H1 (cell line): ENCODE measurements around the gene DEAF1. TPM values are rescaled to one million over a fixed set of nuclear protein-coding genes. Genes with fewer than 3 reads are reported as not detected.
"Not testable (repeated sequence)": the region's sequence is repeated elsewhere in the genome, so short reads cannot be mapped to it uniquely, and the experiment has no call there.

ENCODE experiments used
- CTCF ChIA-PET: fragments of 300-600 bp; sonication (Branson Sonifier 250); formaldehyde crosslinking; loops from one replicate; lab custom pipeline; 2021; ENCODE audit not compliant: partially characterized antibody; lab: Charles Lee
- POLR2A ChIA-PET: fragments of 300-600 bp; sonication (Branson Sonifier 250); formaldehyde crosslinking; loops from one replicate; lab custom pipeline; 2021; ENCODE audit warnings: inconsistent platforms; ENCODE audit not compliant: partially characterized antibody; lab: Charles Lee
- DNase-seq, 2 experiments: peaks; one replicate each; pipeline versions ENCODE4 v3.0.0 to v3.0.0-alpha.2; 2010 to 2022; ENCODE audit warnings: low spot score in 2 of 2, low read depth in 1 of 2, mixed read lengths in 1 of 2
- FAIRE-seq: peaks from 2 replicates; lab custom pipeline; 2011; peaks lifted over from hg19 to GRCh38; lab: Jason Lieb, UNC
- H2AFZ ChIP-seq: 2 replicates; pipeline ENCODE4 v1.8.1; 2012; ENCODE audit warnings: low read length, inconsistent platforms
- H2AK5ac ChIP-seq: 2 replicates; pipeline ENCODE4 v1.6.1; 2013; ENCODE audit warnings: low read depth, low read length
- H2BK120ac ChIP-seq: replicated peaks from 2 replicates; pipeline ENCODE3; 2013; ENCODE audit warnings: low read depth, low read length, inconsistent platforms
- H2BK12ac ChIP-seq: 2 replicates; pipeline ENCODE4 v1.6.1; 2013; ENCODE audit warnings: low read depth, low read length
- H2BK15ac ChIP-seq: 2 replicates; pipeline ENCODE4 v1.6.1; 2013; ENCODE audit warnings: low read length
- H2BK20ac ChIP-seq: 2 replicates; pipeline ENCODE4 v1.6.1; 2013; ENCODE audit warnings: low read length
- H2BK5ac ChIP-seq: 2 replicates; pipeline ENCODE4 v1.6.1; 2013; ENCODE audit warnings: low read depth, low read length
- H3K14ac ChIP-seq: 2 replicates; pipeline ENCODE4 v1.6.1; 2013; ENCODE audit warnings: inconsistent platforms; ENCODE audit not compliant: insufficient read length
- H3K18ac ChIP-seq: 2 replicates; pipeline ENCODE4 v1.6.1; 2013; ENCODE audit warnings: low read length; ENCODE audit errors: extremely low read depth
- H3K23ac ChIP-seq: 2 replicates; pipeline ENCODE4 v1.6.1; 2013; ENCODE audit warnings: inconsistent platforms; ENCODE audit not compliant: insufficient read length
- H3K23me2 ChIP-seq: 2 replicates; pipeline ENCODE4 v1.6.1; 2013; ENCODE audit warnings: low read depth, low read length
- H3K27ac ChIP-seq: 2 replicates; pipeline ENCODE4 v1.6.1; 2011; ENCODE audit warnings: low read depth, low read length, inconsistent platforms
- H3K27me3 ChIP-seq, 4 experiments: replicated peaks in 1 of 4; 1 replicate in 1 of 4; 2 replicates in 3 of 4; pipeline versions ENCODE4 v1.6.1 to v1.8.1; 2011 to 2013; ENCODE audit warnings: low read length in 3 of 4, mild to moderate bottlenecking in 3 of 4, inconsistent platforms in 2 of 4, mixed read lengths in 2 of 4, moderate library complexity in 1 of 4; ENCODE audit not compliant: control insufficient read depth in 3 of 4, insufficient read depth in 3 of 4; ENCODE audit errors: extremely low read depth in 1 of 4
- H3K36me3 ChIP-seq, 4 experiments: 2 replicates each; pipeline versions ENCODE4 v1.6.1 to v1.8.1; 2011 to 2013; ENCODE audit warnings: mild to moderate bottlenecking in 4 of 4, low read length in 3 of 4, moderate library complexity in 2 of 4, control low read depth in 1 of 4, inconsistent platforms in 1 of 4; ENCODE audit not compliant: insufficient read depth in 4 of 4, control insufficient read depth in 2 of 4
- H3K4ac ChIP-seq: replicated peaks from 2 replicates; pipeline ENCODE3; 2013; ENCODE audit warnings: low read length, low read depth, mixed read lengths, inconsistent platforms; ENCODE audit not compliant: insufficient read length
- H3K4me1 ChIP-seq, 4 experiments: replicated peaks in 1 of 4; 1 replicate in 1 of 4; 2 replicates in 3 of 4; pipeline versions ENCODE4 v1.6.1 to v1.8.1; 2011 to 2013; ENCODE audit warnings: low read length in 3 of 4, inconsistent platforms in 2 of 4, mixed read lengths in 1 of 4; ENCODE audit not compliant: insufficient read depth in 4 of 4, control insufficient read depth in 3 of 4
- H3K4me2 ChIP-seq, 2 experiments: 2 replicates each; pipeline versions ENCODE4 v1.6.1 to v1.8.1; 2011 to 2013; ENCODE audit warnings: low read depth in 2 of 2, low read length in 2 of 2, control low read depth in 1 of 2, inconsistent platforms in 1 of 2, mild to moderate bottlenecking in 1 of 2; ENCODE audit not compliant: insufficient read depth in 1 of 2
- H3K4me3 ChIP-seq, 4 experiments: fragments of 200-600, 300-600 bp in 1 of 4; sonication (generic), shearing (Covaris generic), sonication (Bioruptor Twin) in 1 of 4; 2 replicates each; pipeline versions ENCODE4 v1.5.1 to v1.8.1; 2011 to 2016; ENCODE audit warnings: low read length in 4 of 4, low read depth in 3 of 4, control low read depth in 2 of 4, inconsistent platforms in 2 of 4, mild to moderate bottlenecking in 2 of 4, mixed read lengths in 1 of 4, moderate library complexity in 1 of 4; ENCODE audit not compliant: insufficient read depth in 2 of 4; ENCODE audit errors: extremely low read depth in 1 of 4
- H3K56ac ChIP-seq: replicated peaks from 2 replicates; pipeline ENCODE3; 2013; ENCODE audit warnings: low read depth, mild to moderate bottlenecking, mixed read lengths, low read length, inconsistent platforms; ENCODE audit not compliant: insufficient read length
- H3K79me1 ChIP-seq: 2 replicates; pipeline ENCODE4 v1.6.1; 2013; ENCODE audit warnings: low read depth, low read length, control low read depth
- H3K79me2 ChIP-seq, 2 experiments: 2 replicates each; pipeline versions ENCODE4 v1.6.1 to v1.8.1; 2012 to 2013; ENCODE audit warnings: low read length in 2 of 2, mild to moderate bottlenecking in 2 of 2, inconsistent platforms in 1 of 2; ENCODE audit not compliant: insufficient read depth in 2 of 2, control insufficient read depth in 1 of 2
- H3K9ac ChIP-seq, 4 experiments: replicated peaks in 1 of 4; 1 replicate in 1 of 4; 2 replicates in 3 of 4; pipeline versions ENCODE4 v1.6.1 to v1.8.1; 2011 to 2013; ENCODE audit warnings: low read depth in 3 of 4, low read length in 3 of 4, control low read depth in 2 of 4, mild to moderate bottlenecking in 2 of 4, moderate library complexity in 2 of 4, inconsistent platforms in 1 of 4; ENCODE audit errors: extremely low read depth in 1 of 4
- H3K9me3 ChIP-seq, 2 experiments: 2 replicates each; pipeline versions ENCODE4 v1.6.1 to v1.8.1; 2012 to 2013; ENCODE audit warnings: mild to moderate bottlenecking in 2 of 2, moderate library complexity in 2 of 2, control low read depth in 1 of 2, inconsistent platforms in 1 of 2, low read depth in 1 of 2, low read length in 1 of 2, mixed read lengths in 1 of 2; ENCODE audit not compliant: insufficient read depth in 2 of 2
- H4K20me1 ChIP-seq, 2 experiments: replicated peaks in 1 of 2; 2 replicates each; pipeline versions ENCODE3 to v1.8.1; 2011 to 2013; ENCODE audit warnings: inconsistent platforms in 2 of 2, low read length in 2 of 2, mild to moderate bottlenecking in 1 of 2; ENCODE audit not compliant: insufficient read depth in 2 of 2, control insufficient read depth in 1 of 2
- H4K5ac ChIP-seq: 2 replicates; pipeline ENCODE4 v1.6.1; 2013; ENCODE audit warnings: low read length, low read depth, mixed read lengths, inconsistent platforms; ENCODE audit not compliant: insufficient read length
- H4K8ac ChIP-seq: 2 replicates; pipeline ENCODE4 v1.8.0; 2013; ENCODE audit warnings: mild to moderate bottlenecking, moderate library complexity, low read length, inconsistent platforms; ENCODE audit not compliant: insufficient read depth; ENCODE audit errors: extremely low read depth
- H4K91ac ChIP-seq: replicated peaks from 2 replicates; pipeline ENCODE3; 2013; ENCODE audit warnings: low read length, mixed read lengths, inconsistent platforms; ENCODE audit not compliant: insufficient read length
- CEBPB ChIP-seq: IDR thresholded peaks from 2 replicates; pipeline ENCODE4 v1.6.1; 2012; ENCODE audit warnings: low read depth, low read length
- GTF2F1 ChIP-seq: IDR thresholded peaks from 2 replicates; pipeline ENCODE4 v1.6.1; 2012; ENCODE audit warnings: low read depth, low read length, improper control_type of control experiment, borderline replicate concordance
- KDM1A ChIP-seq: fragments of 200-600, 300-600 bp; sonication (generic); IDR thresholded peaks from 2 replicates; pipeline ENCODE4 v1.7.1; 2016; ENCODE audit warnings: mild to moderate bottlenecking, low read length, borderline replicate concordance
- MAFK ChIP-seq: IDR thresholded peaks from 2 replicates; pipeline ENCODE4 v1.6.1; 2012; ENCODE audit warnings: low read depth, mild to moderate bottlenecking, improper control_type of control experiment, low read length
- POU5F1 ChIP-seq: IDR thresholded peaks from 2 replicates; pipeline ENCODE4 v1.6.1; 2011; ENCODE audit warnings: low read depth, mild to moderate bottlenecking, low read length, moderate library complexity
- RAD21 ChIP-seq, 2 experiments: IDR thresholded peaks in 1 of 2; conservative IDR thresholded peaks in 1 of 2; 2 replicates each; pipeline ENCODE4 v1.6.1; 2011; ENCODE audit warnings: low read depth in 2 of 2, low read length in 2 of 2, improper control_type of control experiment in 1 of 2, inconsistent platforms in 1 of 2, mild to moderate bottlenecking in 1 of 2, moderate library complexity in 1 of 2
- ZNF274 ChIP-seq: IDR thresholded peaks from 2 replicates; pipeline ENCODE4 v1.7.0; 2012; ENCODE audit warnings: low read length, borderline replicate concordance; ENCODE audit errors: extremely low read depth
- WGBS, 2 experiments: shearing (Covaris generic) in 1 of 2; methylation state at CpG; one replicate each; pipeline versions ENCODE4 v1.1.6 to v1.1.7; 2013 to 2015; ENCODE audit warnings: low lambda C conversion rate in 2 of 2, mixed read lengths in 2 of 2, inconsistent platforms in 1 of 2, low coverage in 1 of 2, missing lambda C conversion rate in 1 of 2; ENCODE audit not compliant: insufficient replicate concordance in 2 of 2, insufficient coverage in 1 of 2, insufficient read length in 1 of 2; ENCODE audit errors: extremely low coverage in 1 of 2, missing lambda C conversion rate in 1 of 2; 5-methylcytosine and 5-hydroxymethylcytosine counted together
- polyA plus RNA-seq, 7 experiments: library from polyadenylated mRNA; depleted of rRNA in 3 of 7; stranded (reverse) in 5 of 7; unstranded in 2 of 7; fragments of >200 nt in 5 of 7; fragments of 200-250 nt in 2 of 7; gene quantifications; 1 replicate in 5 of 7; 2 replicates in 1 of 7; 4 replicates in 1 of 7; pipeline versions ENCODE4 v1.2.1 to v1.2.3, GENCODE V29; 2011 to 2013; ENCODE audit warnings: missing spikeins in 2 of 7, mixed read lengths in 2 of 7
- total RNA-seq: library from RNA; stranded (reverse); fragmentation: NEBNext Ultra II Directional; extraction: Animal tissue kit (Norgen Biotek cat#: 25700); gene quantifications from 2 replicates; pipeline ENCODE4 v1.2.1, GENCODE V29; 2021

The DEAF1 gene
- total and polyA plus RNA-seq, 2 of the 8 experiments (the other 6 are each of a cell fraction or from before 2014, with no cell fraction given): 47.3 to 58.4 TPM

DNA sequence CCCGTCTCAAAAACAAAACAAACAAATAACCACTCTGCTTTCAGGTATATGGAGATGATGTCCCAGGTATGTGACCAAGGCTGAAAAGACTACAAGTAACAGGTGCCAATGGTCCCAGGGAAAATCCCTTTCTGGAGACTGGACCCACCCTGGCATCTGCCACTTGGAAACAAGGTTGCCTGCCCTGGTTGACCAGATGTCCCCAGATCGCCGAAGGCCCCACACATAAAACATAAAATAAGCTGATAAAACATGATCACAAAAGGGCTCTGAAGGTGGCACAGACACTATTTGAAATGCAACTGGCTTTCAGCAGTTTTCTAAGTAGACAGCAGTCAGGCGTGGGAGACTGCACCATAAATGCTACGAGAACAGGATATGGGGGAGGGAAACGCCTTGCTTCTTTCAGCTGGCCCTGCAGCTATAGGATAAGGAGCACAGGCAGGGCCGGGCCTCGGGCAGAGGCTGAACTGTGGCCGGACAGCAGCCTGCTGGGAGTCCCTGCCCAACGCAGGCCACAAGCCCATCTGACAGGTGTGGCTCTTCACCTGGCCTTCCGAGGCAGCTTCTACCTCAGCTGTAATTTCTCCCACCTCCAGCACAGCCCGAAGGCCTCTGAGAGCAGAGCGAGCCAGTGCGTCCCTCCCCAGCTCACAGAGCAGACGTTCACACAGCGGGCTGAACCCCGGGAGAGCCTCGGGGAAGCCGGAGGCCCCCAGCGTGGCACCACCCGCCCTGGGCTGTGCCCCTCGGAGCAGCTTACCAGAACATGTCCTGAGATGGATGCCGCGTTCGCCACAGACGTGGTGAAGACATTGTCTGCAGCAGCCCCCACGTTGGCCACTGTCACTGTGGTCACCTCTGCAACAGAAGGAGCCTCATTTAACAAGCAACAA is 4.0 kb downstream of the DEAF1 start (continued):
- TF ChIP-seq MAFK (no peak), RAD21 (IDR thresholded peaks at IDR 0.05 in 1 of 2, conservative IDR thresholded peaks at IDR 0.05 in 1 of 2; ENCODE audit: low read depth in 2 of 2, low read length in 2 of 2) (no peak), ZNF274 (no peak), POU5F1 (no peak), GTF2F1 (no peak), KDM1A (no peak), CEBPB (no peak)

DNA sequence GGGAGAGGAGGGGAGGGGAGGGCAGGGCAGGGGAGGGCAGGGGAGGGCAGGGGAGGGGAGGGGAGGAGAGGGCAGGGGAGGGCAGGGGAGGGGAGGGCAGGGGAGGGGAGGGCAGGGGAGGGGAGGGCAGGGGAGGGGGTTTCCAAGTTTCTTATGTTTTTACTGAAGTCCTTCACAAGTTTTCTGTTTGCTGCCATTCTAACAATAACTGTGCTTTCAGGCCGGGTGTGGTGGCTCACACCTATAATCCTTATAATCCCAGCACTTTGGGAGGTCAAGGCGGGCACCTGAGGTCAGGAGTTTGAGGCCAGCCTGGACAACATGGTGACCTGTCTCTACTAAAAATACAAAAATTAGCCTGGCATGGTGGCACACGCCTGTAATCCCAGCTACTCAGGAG is 4.8 kb downstream of the DEAF1 start:
- 95% methylated on average over 3 of the region's 3 CpGs; no CpG with 5 or more reads in 1 of the 2 experiments for WGBS, 2 experiments
- H3K4me2 ChIP-seq, H2BK15ac ChIP-seq, H2BK12ac ChIP-seq, H3K27me3 ChIP-seq, DNase-seq, H3K23me2 ChIP-seq, H2BK120ac ChIP-seq, H2BK20ac ChIP-seq, H4K5ac ChIP-seq, H2AFZ ChIP-seq, H3K27ac ChIP-seq, H2AK5ac ChIP-seq, H4K91ac ChIP-seq, FAIRE-seq, H3K4me3 ChIP-seq, H3K14ac ChIP-seq, H4K8ac ChIP-seq, H2BK5ac ChIP-seq, H3K4ac ChIP-seq, H3K18ac ChIP-seq, H3K23ac ChIP-seq, H3K9me3 ChIP-seq, H3K9ac ChIP-seq, H3K56ac ChIP-seq: not testable (repeated sequence)
- ChIA-PET POLR2A (interaction anchor here (0.9 to 2.8 kb wide), 2 partner anchors 10 to 87 kb away, joined by 3 to 9 read pairs; partner anchors contain the start of gene GATD1), CTCF (interaction anchor here (0.8 to 1.3 kb wide), 3 partner anchors 32 to 71 kb away, joined by 3 to 6 read pairs (median 3); no protein-coding TSS in a partner anchor)
- Histone ChIP-seq H3K4me1 (peaks cover 0 to 22% (median 5%) of the 10 kb centered on the region in 4 experiments; a peak in 6 of 7 replicates), H3K79me1 (peaks cover 12% of the 10 kb centered on the region; the same call in 1 of the 2 replicates), H3K36me3 (peaks cover 6 to 37% (median 19%) of the 10 kb centered on the region in 4 experiments; a peak in 7 of 8 replicates), H4K20me1 (peaks cover 10 to 17% of the 10 kb centered on the region in 2 experiments), H3K79me2 (peaks cover 5 to 33% of the 10 kb centered on the region in 2 experiments; a peak in 3 of 4 replicates)
